ENCODE results near the gene RLN2. TPM values are rescaled to one million over a fixed set of nuclear protein-coding genes. Genes with fewer than 3 reads are reported as not detected.

The RLN2 gene
- total RNA-seq, 2 experiments from 2014 or later = 1.7 to 4.4 TPM

GRCh38 chr9:5265939-5266338, 38.6 kb downstream of the RLN2 start:
- BruUV-seq (replicated peaks) = no TSS peak
- no peak overlapping the region for H2AFZ ChIP-seq (ENCODE audit: low read length)
- intact Hi-C loops (cut with micrococcal nuclease; ENCODE audit: unreplicated experiment) = loop anchor here (10.0 kb wide), 1 partner anchor 501 kb away; no protein-coding TSS in a partner anchor

GRCh38 chr9:5264219-5264595, 40.3 kb downstream of the RLN2 start:
- BruUV-seq (replicated peaks) = no TSS peak
- no peaks in the 10 kb centered on the region for H3K36me3 ChIP-seq (ENCODE audit: insufficient read depth, low read length)
- H4K20me1 ChIP-seq (ENCODE audit: insufficient read depth, low read length) = no peaks in the 10 kb centered on the region
- CTCF ChIA-PET (ENCODE audit: unreplicated experiment) = no interaction called here
- no peaks in the 10 kb centered on the region for H3K9me2 ChIP-seq (ENCODE audit: insufficient read depth, low read length)
- intact Hi-C loops (cut with micrococcal nuclease; ENCODE audit: unreplicated experiment) = loop anchor here (10.0 kb wide), 1 partner anchor 499 kb away; no protein-coding TSS in a partner anchor
- no peak overlapping the region for H3K4me3 ChIP-seq (ENCODE audit: low read depth, low read length, poor library complexity, severe bottlenecking)
- no peak overlapping the region for H2AFZ ChIP-seq (ENCODE audit: low read length)
- no peak overlapping the region for H3K27ac ChIP-seq (ENCODE audit: low read depth, low read length, poor library complexity, severe bottlenecking)
- H3K9me3 ChIP-seq (ENCODE audit: low read length) = no peaks in the 10 kb centered on the region
- H3K79me2 ChIP-seq (ENCODE audit: insufficient read depth, low read depth, low read length) = no peaks in the 10 kb centered on the region
- no peak for DNase-seq (ENCODE audit: low spot score)
- H3K4me2 ChIP-seq (ENCODE audit: low read length) = no peak overlapping the region
- TF ChIP-seq CTCF (conservative IDR thresholded peaks at IDR 0.05; ENCODE audit: low read length) = no peak
- TF ChIP-seq EZH2phosphoT487 (IDR thresholded peaks at IDR 0.05; ENCODE audit: borderline replicate concordance, low read depth, low read length) = no peak
- H3K4me1 ChIP-seq (ENCODE audit: insufficient read depth, low read length, poor library complexity, severe bottlenecking) = no peaks in the 10 kb centered on the region
- POLR2A ChIA-PET = interaction anchor here (0.6 to 0.8 kb wide), 2 partner anchors 44 to 77 kb away, joined by 3 read pairs; no protein-coding TSS in a partner anchor

More at GRCh38 chr9:5265939-5266338, 38.6 kb downstream of the RLN2 start:
- CTCF ChIA-PET (ENCODE audit: unreplicated experiment) = no interaction called here
- Histone ChIP-seq H3K4me1 (ENCODE audit: insufficient read depth, low read length, poor library complexity, severe bottlenecking) (no peaks in the 10 kb centered on the region), H3K79me2 (ENCODE audit: insufficient read depth, low read depth, low read length) (no peaks in the 10 kb centered on the region), H4K20me1 (ENCODE audit: insufficient read depth, low read length) (no peaks in the 10 kb centered on the region), H3K9me3 (ENCODE audit: low read length) (no peaks in the 10 kb centered on the region), H3K9me2 (ENCODE audit: insufficient read depth, low read length) (no peaks in the 10 kb centered on the region), H3K27ac (ENCODE audit: low read depth, low read length, poor library complexity, severe bottlenecking) (no peak overlapping the region), H3K4me2 (ENCODE audit: low read length) (no peak overlapping the region), H3K36me3 (ENCODE audit: insufficient read depth, low read length) (no peaks in the 10 kb centered on the region), H3K4me3 (ENCODE audit: low read depth, low read length, poor library complexity, severe bottlenecking) (no peak overlapping the region)
- POLR2A ChIA-PET = no interaction called here
- no peak for TF ChIP-seq EZH2phosphoT487 (IDR thresholded peaks at IDR 0.05; ENCODE audit: borderline replicate concordance, low read depth, low read length)
- peak; percentile 63 for TF ChIP-seq CTCF (conservative IDR thresholded peaks at IDR 0.05; ENCODE audit: low read length)
- DNase-seq (ENCODE audit: low spot score) = peak; percentile 12

GRCh38 chr9:5263351-5264218, 40.9 kb downstream of the RLN2 start:
- POLR2A ChIA-PET = interaction anchor here (0.6 to 0.8 kb wide), 2 partner anchors 44 to 77 kb away, joined by 3 read pairs; no protein-coding TSS in a partner anchor
- DNase-seq (ENCODE audit: low spot score) = peak; percentile 19
- H4K20me1 ChIP-seq (ENCODE audit: insufficient read depth, low read length) = no peaks in the 10 kb centered on the region
- no peaks in the 10 kb centered on the region for H3K4me1 ChIP-seq (ENCODE audit: insufficient read depth, low read length, poor library complexity, severe bottlenecking)
- BruUV-seq (replicated peaks) = no TSS peak
- H3K79me2 ChIP-seq (ENCODE audit: insufficient read depth, low read depth, low read length) = no peaks in the 10 kb centered on the region
- TF ChIP-seq EZH2phosphoT487 (IDR thresholded peaks at IDR 0.05; ENCODE audit: borderline replicate concordance, low read depth, low read length) = no peak
- TF ChIP-seq CTCF (conservative IDR thresholded peaks at IDR 0.05; ENCODE audit: low read length) = peak; percentile 43
- H3K9me2 ChIP-seq (ENCODE audit: insufficient read depth, low read length) = no peaks in the 10 kb centered on the region
- H3K36me3 ChIP-seq (ENCODE audit: insufficient read depth, low read length) = no peaks in the 10 kb centered on the region
- H3K27ac ChIP-seq (ENCODE audit: low read depth, low read length, poor library complexity, severe bottlenecking) = no peak overlapping the region
- H3K4me3 ChIP-seq (ENCODE audit: low read depth, low read length, poor library complexity, severe bottlenecking) = no peak overlapping the region
- H3K4me2 ChIP-seq (ENCODE audit: low read length) = no peak overlapping the region
- no peak overlapping the region for H2AFZ ChIP-seq (ENCODE audit: low read length)
- H3K9me3 ChIP-seq (ENCODE audit: low read length) = no peaks in the 10 kb centered on the region
- CTCF ChIA-PET (ENCODE audit: unreplicated experiment) = no interaction called here
- intact Hi-C loops (cut with micrococcal nuclease; ENCODE audit: unreplicated experiment) = loop anchor here (10.0 kb wide), 1 partner anchor 499 kb away; no protein-coding TSS in a partner anchor
